Upper lobe of left lung (tissue), 4 donors: Measurements from ENCODE around the gene CD300A.

Experiments
- CTCF ChIP-seq, 6 experiments: fragments of 450-650 bp in 4 of 6; fragments of 200-600 bp in 2 of 6; sonication (generic) in 2 of 6; IDR thresholded peaks; one replicate each; pipeline ENCODE4 v1.5.1; 2016 to 2019; ENCODE audit warnings: antibody characterized with exemption in 6 of 6
- EP300 ChIP-seq, 4 donors: sonication (generic); formaldehyde crosslinking; IDR thresholded peaks; one replicate each; pipeline ENCODE4 v1.5.1; 2017; ENCODE audit warnings: antibody characterized with exemption in 4 of 4, control low read depth in 2 of 4
- POLR2A ChIP-seq, 4 donors: fragments of 450-650 bp; IDR thresholded peaks; one replicate each; pipeline ENCODE4 v1.5.1; 2016 to 2017; ENCODE audit warnings: antibody characterized with exemption in 4 of 4, mild to moderate bottlenecking in 2 of 4
- POLR2AphosphoS5 ChIP-seq, 2 donors: sonication (generic); formaldehyde crosslinking; IDR thresholded peaks; one replicate each; pipeline ENCODE4 v1.5.1; 2017; ENCODE audit warnings: antibody characterized with exemption in 2 of 2

- TF ChIP-seq POLR2A (IDR thresholded peaks at IDR 0.05): no peak
- TF ChIP-seq POLR2AphosphoS5 (IDR thresholded peaks at IDR 0.05): no peak
- TF ChIP-seq CTCF (IDR thresholded peaks at IDR 0.05): no peak
- TF ChIP-seq EP300 (IDR thresholded peaks at IDR 0.05): no peak
Observed at GRCh38 chr17:74459622-74460021, 6.8 kb upstream of the CD300A start.
